ENCODE measurements around the gene HLA-DMB. TPM values are rescaled to one million over a fixed set of nuclear protein-coding genes. Genes with fewer than 3 reads are reported as not detected.
A peak's percentile ranks its signal among the peaks of the same experiment; 100 is the strongest.

HLA-DMB gene
- total RNA-seq (2021; ENCODE audit: unreplicated experiment), result 3.3 TPM
- polyA plus RNA-seq (2012), result 1.7 and 2.3 TPM in 2 replicates
- Bru-seq, nascent RNA, result percentile 39 among the genes with signal in this experiment
- percentile 55 among the genes with signal in this experiment for BruChase-seq, experiment 1, labeled RNA remaining after a 6-hour chase
- BruChase-seq, experiment 2, labeled RNA remaining after a 2-hour chase, result percentile 64 among the genes with signal in this experiment
- long read RNA-seq, partial matches to known transcripts, result 0 of 1 reads
- long read RNA-seq, other reads (novel, unspliced or antisense), result 1 of 1 reads

GRCh38 chr6:32940656-32941213, at the start of gene HLA-DMB:
Gene HLA-DMB (minus strand): TSS chr6:32941028. CDS start chr6:32940807, 221 bp downstream.
- Histone ChIP-seq H3K9me3 (ENCODE audit: control insufficient read depth in 1 of 2, insufficient read depth in 1 of 2, low read depth in 1 of 2, low read length in 2 of 2) (no peaks in the 10 kb centered on the region), H3K4me1 (ENCODE audit: control insufficient read depth in 1 of 2, insufficient read depth in 2 of 2, low read length in 2 of 2) (peaks cover 4 to 12% of the 10 kb centered on the region in 2 experiments; a peak in 2 of 4 replicates), H3K79me2 (ENCODE audit: insufficient read depth, low read length) (no peaks in the 10 kb centered on the region), H3K27me3 (ENCODE audit: insufficient read depth, low read length) (no peaks in the 10 kb centered on the region), H2AFZ (ENCODE audit: low read depth, low read length, poor library complexity, severe bottlenecking) (peak within 1 kb of the TSS; percentile 80), H4K20me1 (ENCODE audit: insufficient read depth) (no peaks in the 10 kb centered on the region), H3K36me3 (ENCODE audit: control insufficient read depth in 1 of 2, insufficient read depth in 2 of 2, low read length in 2 of 2) (no peaks in the 10 kb centered on the region), H3K27ac (ENCODE audit: low read depth, low read length) (no peak within 1 kb of the TSS), H3K4me2 (ENCODE audit: low read length) (peak within 1 kb of the TSS; percentile 60), H3K9ac (ENCODE audit: low read length) (peak within 1 kb of the TSS; percentile 36; the same call in 1 of the 2 replicates), H3K9me2 (ENCODE audit: insufficient read depth) (no peaks in the 10 kb centered on the region), H3K4me3 (replicated peaks in 1 of 2; ENCODE audit: low read depth in 1 of 2, low read length in 2 of 2) (peak within 1 kb of the TSS; percentile 30 to 41)
- DNase-seq (ENCODE audit: low read depth, low spot score) (peak; percentile 75), ATAC-seq (peak; percentile 100)
- POLR2A ChIA-PET, result interaction anchor here (0.6 to 5.1 kb wide), 5 partner anchors 12 to 65 kb away, joined by 3 to 52 read pairs (median 3); partner anchors contain the start of genes BRD2 and HLA-DMA
- intact Hi-C loops (cut with micrococcal nuclease), result no loop called here
- no peak for TF ChIP-seq EZH2 (IDR thresholded peaks at IDR 0.05)
- TF ChIP-seq SP1 (IDR thresholded peaks at IDR 0.05; ENCODE audit: low read depth), result 0 out of 2 replicates have a peak, but pooled peaks have one; percentile 20
- no peak for TF ChIP-seq YY1 (IDR thresholded peaks at IDR 0.05; ENCODE audit: extremely low read depth, insufficient replicate concordance, low read depth, low read length)
- CTCF ChIA-PET, result interaction anchor here (0.7 to 2.5 kb wide), 6 partner anchors 8 to 73 kb away, joined by 3 to 13 read pairs (median 6); partner anchors contain the start of gene HLA-DMA
- BruUV-seq (replicated peaks), result no TSS peak
- RAD21 ChIA-PET (ENCODE audit: low non-redundant PET in 1 of 2, low total read pairs in 2 of 2, uncharacterized antibody in 2 of 2, unreplicated experiment in 2 of 2), result interaction anchor here in 1 of 2 experiments (0.6 kb wide), 1 partner anchor 102 kb away, joined by 3 read pairs; the partner anchor contains the start of gene TAP2

GRCh38 chr6:32989368-32989767, 48.5 kb upstream of the HLA-DMB start:
- H3K27me3 ChIP-seq (ENCODE audit: insufficient read depth, low read length), result no peaks in the 10 kb centered on the region
- H3K9me2 ChIP-seq (ENCODE audit: insufficient read depth), result no peaks in the 10 kb centered on the region
- no peaks in the 10 kb centered on the region; the same call in 1 of the 2 replicates for H4K20me1 ChIP-seq (ENCODE audit: insufficient read depth)
- DNase-seq (ENCODE audit: low read depth, low spot score) (no peak), ATAC-seq (no peak)
- H3K36me3 ChIP-seq (ENCODE audit: control insufficient read depth in 1 of 2, insufficient read depth in 2 of 2, low read length in 2 of 2), result no peaks in the 10 kb centered on the region
- no peak overlapping the region for H2AFZ ChIP-seq (ENCODE audit: low read depth, low read length, poor library complexity, severe bottlenecking)
- no TSS peak for BruUV-seq (replicated peaks)
- no peaks in the 10 kb centered on the region for H3K9me3 ChIP-seq (ENCODE audit: control insufficient read depth in 1 of 2, insufficient read depth in 1 of 2, low read depth in 1 of 2, low read length in 2 of 2)
- TF ChIP-seq POLR2A (IDR thresholded peaks at IDR 0.05; ENCODE audit: borderline replicate concordance, extremely low read depth, insufficient read depth, insufficient read length), result no peak
- no peak for TF ChIP-seq TCF7L2 (IDR thresholded peaks at IDR 0.05; ENCODE audit: borderline replicate concordance, extremely low read depth, insufficient read depth, insufficient read length)
- no peak for TF ChIP-seq SRF (IDR thresholded peaks at IDR 0.05; ENCODE audit: low read depth)
- TF ChIP-seq YY1 (IDR thresholded peaks at IDR 0.05; ENCODE audit: extremely low read depth, insufficient replicate concordance, low read depth, low read length), result no peak
- TF ChIP-seq EZH2phosphoT487 (IDR thresholded peaks at IDR 0.05; ENCODE audit: borderline replicate concordance), result no peak
- no peak for TF ChIP-seq RAD21 (IDR thresholded peaks at IDR 0.05; ENCODE audit: low read depth)
- TF ChIP-seq REST (IDR thresholded peaks at IDR 0.05; ENCODE audit: low read depth), result no peak
- no peak for TF ChIP-seq ELF1 (IDR thresholded peaks at IDR 0.05; ENCODE audit: borderline replicate concordance, low read depth)
- no peak for TF ChIP-seq SP1 (IDR thresholded peaks at IDR 0.05; ENCODE audit: low read depth)
- TF ChIP-seq SIN3A (IDR thresholded peaks at IDR 0.05; ENCODE audit: low read depth), result no peak
- no peak for TF ChIP-seq EGR1 (IDR thresholded peaks at IDR 0.05; ENCODE audit: low read depth)
- ChIA-PET RAD21 (ENCODE audit: low non-redundant PET in 1 of 2, low total read pairs in 2 of 2, uncharacterized antibody in 2 of 2, unreplicated experiment in 2 of 2) (no interaction called here), CTCF (interaction anchor here (1.5 kb wide), 1 partner anchor 56 kb away, joined by 3 read pairs; no protein-coding TSS in a partner anchor), POLR2A (interaction anchor here (1.3 to 12.5 kb wide), 2 partner anchors 8 to 18 kb away, joined by 3 to 227 read pairs; partner anchors contain the start of gene BRD2)
- no peak overlapping the region for H3K4me2 ChIP-seq (ENCODE audit: low read length)
- H3K4me3 ChIP-seq (replicated peaks in 1 of 2; ENCODE audit: low read depth in 1 of 2, low read length in 2 of 2), result no peak overlapping the region
- no peaks in the 10 kb centered on the region for H3K79me2 ChIP-seq (ENCODE audit: insufficient read depth, low read length)
- intact Hi-C loops (cut with micrococcal nuclease), result no loop called here
- H3K4me1 ChIP-seq (ENCODE audit: control insufficient read depth in 1 of 2, insufficient read depth in 2 of 2, low read length in 2 of 2), result no peaks in the 10 kb centered on the region
- no peak overlapping the region for H3K27ac ChIP-seq (ENCODE audit: low read depth, low read length)
- no peak overlapping the region for H3K9ac ChIP-seq (ENCODE audit: low read length)
